Glutamatergic neuron (in vitro differentiated cells): ENCODE measurements around the gene GFRA1. TPM values are rescaled to one million over a fixed set of nuclear protein-coding genes. Genes with fewer than 3 reads are reported as not detected.

Experiments used
- DNase-seq: peaks from one replicate; pipeline ENCODE4 v3.0.0; 2022
- H3K27ac Mint-ChIP-seq: one replicate; pipeline ENCODE4 v1.8.0; 2020; ENCODE audit warnings: mild to moderate bottlenecking, mixed read lengths, inconsistent platforms; ENCODE audit not compliant: unreplicated experiment
- H3K27me3 Mint-ChIP-seq: one replicate; pipeline ENCODE4 v1.8.0; 2020; ENCODE audit warnings: mild to moderate bottlenecking, moderate library complexity, mixed read lengths, inconsistent platforms; ENCODE audit not compliant: unreplicated experiment
- H3K36me3 Mint-ChIP-seq: one replicate; pipeline ENCODE4 v1.8.0; 2020; ENCODE audit warnings: mild to moderate bottlenecking, mixed read lengths, inconsistent platforms; ENCODE audit not compliant: unreplicated experiment
- H3K4me1 Mint-ChIP-seq: one replicate; pipeline ENCODE4 v1.8.0; 2020; ENCODE audit warnings: mild to moderate bottlenecking, low read depth, mixed read lengths, inconsistent platforms; ENCODE audit not compliant: unreplicated experiment
- H3K4me3 Mint-ChIP-seq: one replicate; pipeline ENCODE4 v1.8.0; 2020; ENCODE audit warnings: mild to moderate bottlenecking, mixed read lengths, inconsistent platforms; ENCODE audit not compliant: unreplicated experiment
- H3K9me3 Mint-ChIP-seq: one replicate; pipeline ENCODE4 v1.8.0; 2020; ENCODE audit warnings: mild to moderate bottlenecking, moderate library complexity, mixed read lengths, inconsistent platforms; ENCODE audit not compliant: unreplicated experiment
- total RNA-seq: library from RNA; stranded (reverse); fragmentation: NEBNext Ultra II Directional; extraction: Animal tissue kit (Norgen Biotek cat#: 25700); gene quantifications from one replicate; pipeline ENCODE4 v1.2.1, GENCODE V29; 2021; ENCODE audit not compliant: unreplicated experiment
- TF ChIP-seq, protein P1 (sequence below): fragments of 200-600 bp; sonication (generic); IDR thresholded peaks from one replicate; pipeline ENCODE4 v1.5.0; 2021; ENCODE audit not compliant: partially characterized antibody, unreplicated experiment

Gene GFRA1
- total RNA-seq, 1 donor from 2014 or later: 347 TPM

GRCh38 chr10:116226053-116226452 lies 47.0 kb downstream of the GFRA1 start:
- TF ChIP-seq, protein P1, sequence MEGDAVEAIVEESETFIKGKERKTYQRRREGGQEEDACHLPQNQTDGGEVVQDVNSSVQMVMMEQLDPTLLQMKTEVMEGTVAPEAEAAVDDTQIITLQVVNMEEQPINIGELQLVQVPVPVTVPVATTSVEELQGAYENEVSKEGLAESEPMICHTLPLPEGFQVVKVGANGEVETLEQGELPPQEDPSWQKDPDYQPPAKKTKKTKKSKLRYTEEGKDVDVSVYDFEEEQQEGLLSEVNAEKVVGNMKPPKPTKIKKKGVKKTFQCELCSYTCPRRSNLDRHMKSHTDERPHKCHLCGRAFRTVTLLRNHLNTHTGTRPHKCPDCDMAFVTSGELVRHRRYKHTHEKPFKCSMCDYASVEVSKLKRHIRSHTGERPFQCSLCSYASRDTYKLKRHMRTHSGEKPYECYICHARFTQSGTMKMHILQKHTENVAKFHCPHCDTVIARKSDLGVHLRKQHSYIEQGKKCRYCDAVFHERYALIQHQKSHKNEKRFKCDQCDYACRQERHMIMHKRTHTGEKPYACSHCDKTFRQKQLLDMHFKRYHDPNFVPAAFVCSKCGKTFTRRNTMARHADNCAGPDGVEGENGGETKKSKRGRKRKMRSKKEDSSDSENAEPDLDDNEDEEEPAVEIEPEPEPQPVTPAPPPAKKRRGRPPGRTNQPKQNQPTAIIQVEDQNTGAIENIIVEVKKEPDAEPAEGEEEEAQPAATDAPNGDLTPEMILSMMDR: no peak
- Mint-ChIP-seq H3K4me3 (no peak overlapping the region), H3K36me3 (peaks cover 4% of the 10 kb centered on the region), H3K4me1 (peaks cover 29% of the 10 kb centered on the region), H3K9me3 (peaks cover 6% of the 10 kb centered on the region), H3K27ac (no peak overlapping the region), H3K27me3 (peaks cover 2% of the 10 kb centered on the region)
- no peak for DNase-seq

DNA sequence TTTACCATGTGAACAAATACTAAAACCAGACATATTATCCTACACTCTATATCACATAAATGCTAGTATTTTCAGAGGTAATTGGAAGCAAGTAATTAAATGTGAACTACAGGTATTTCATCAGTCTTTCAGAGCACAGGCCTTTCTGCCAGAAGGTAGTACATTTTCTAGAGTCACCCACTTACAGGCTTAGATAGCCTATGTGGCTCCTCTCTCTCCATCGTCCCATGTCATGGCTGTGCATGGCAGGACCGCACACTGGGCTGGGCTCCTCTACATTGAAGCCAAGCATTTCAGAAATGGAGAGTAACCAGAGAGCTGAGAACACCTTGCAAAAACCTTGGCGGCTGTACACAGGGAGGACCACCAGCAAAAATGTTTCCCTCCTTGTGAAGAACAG lies 49.7 kb downstream of the GFRA1 start:
- Mint-ChIP-seq H3K9me3 (peaks cover 11% of the 10 kb centered on the region), H3K36me3 (no peaks in the 10 kb centered on the region), H3K4me1 (peaks cover 38% of the 10 kb centered on the region), H3K27ac (peak overlapping the region; percentile 30), H3K4me3 (no peak overlapping the region), H3K27me3 (peaks cover 2% of the 10 kb centered on the region)
- TF ChIP-seq, protein P1: no peak
- no peak for DNase-seq

DNA sequence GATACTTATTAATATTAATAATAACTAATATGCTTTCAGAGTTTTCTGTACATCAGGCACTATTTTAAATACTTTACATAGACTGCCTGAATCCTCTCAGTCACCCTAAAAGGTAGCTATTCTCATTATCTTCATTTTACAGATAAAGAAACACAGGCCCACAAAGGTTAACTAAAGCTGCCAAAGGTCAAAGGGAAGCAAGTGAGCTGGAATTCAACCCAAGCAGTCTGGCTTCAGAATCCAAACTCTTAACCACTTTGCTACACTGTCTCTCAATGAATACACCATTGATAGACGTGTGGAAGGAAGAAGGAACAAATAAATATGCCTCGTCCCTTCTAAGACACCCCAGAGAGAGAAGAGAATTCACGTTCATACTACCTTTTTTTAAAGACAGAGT lies 52.0 kb downstream of the GFRA1 start:
- Mint-ChIP-seq H3K36me3 (no peaks in the 10 kb centered on the region), H3K4me1 (peaks cover 49% of the 10 kb centered on the region), H3K27me3 (peaks cover 1% of the 10 kb centered on the region), H3K27ac (no peak overlapping the region), H3K4me3 (no peak overlapping the region), H3K9me3 (peaks cover 10% of the 10 kb centered on the region)
- TF ChIP-seq, protein P1: no peak
- DNase-seq: no peak

DNA sequence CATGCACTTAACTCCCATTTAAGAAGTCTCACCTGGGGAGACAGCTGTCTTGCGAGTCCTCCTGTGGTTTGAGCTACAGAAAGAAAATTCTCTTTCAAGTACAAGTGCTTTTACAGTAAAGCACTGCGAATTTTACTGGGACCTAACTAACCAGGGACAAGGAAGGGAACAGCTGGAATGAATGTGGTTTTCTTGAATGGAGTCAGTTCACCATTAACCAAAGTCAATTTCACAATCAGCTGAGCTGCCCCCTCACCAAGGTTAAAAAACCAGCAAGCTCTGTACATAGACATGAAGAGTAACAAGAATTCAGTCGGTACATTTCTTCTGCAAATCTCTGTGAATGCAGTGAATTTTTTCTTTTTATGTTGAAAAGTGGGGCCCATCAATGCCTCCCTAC lies 56.3 kb downstream of the GFRA1 start:
- Mint-ChIP-seq H3K36me3 (no peaks in the 10 kb centered on the region), H3K27ac (no peak overlapping the region), H3K4me3 (peak overlapping the region; percentile 46), H3K4me1 (peaks cover 51% of the 10 kb centered on the region), H3K27me3 (no peaks in the 10 kb centered on the region), H3K9me3 (peaks cover 6% of the 10 kb centered on the region)
- no peak for DNase-seq
- TF ChIP-seq, protein P1: no peak

DNA sequence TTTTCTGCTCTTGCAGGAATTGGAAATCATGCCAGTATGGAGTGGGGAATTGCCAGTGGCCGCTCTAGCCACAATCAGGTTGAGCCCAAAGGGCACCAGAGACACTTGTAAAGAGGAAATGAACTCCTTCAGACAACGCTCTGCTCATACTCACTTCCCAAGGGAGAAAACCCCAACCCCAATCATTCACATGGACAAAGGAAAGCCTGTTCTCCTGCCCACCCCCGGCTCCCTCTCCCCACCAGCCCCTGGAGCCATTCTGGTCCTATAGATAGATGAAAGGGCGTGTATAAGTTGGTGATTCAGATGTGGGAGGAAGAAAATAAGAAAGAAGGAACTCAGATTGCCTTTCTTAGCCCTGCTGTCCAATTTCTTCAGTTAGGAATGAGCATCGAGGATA lies 57.4 kb downstream of the GFRA1 start:
- Mint-ChIP-seq H3K4me3 (peak overlapping the region; percentile 58), H3K36me3 (no peaks in the 10 kb centered on the region), H3K4me1 (peaks cover 54% of the 10 kb centered on the region), H3K27ac (peak overlapping the region; percentile 77), H3K27me3 (no peaks in the 10 kb centered on the region), H3K9me3 (peaks cover 7% of the 10 kb centered on the region)
- DNase-seq: no peak
- TF ChIP-seq, protein P1: no peak
